Psoas muscle (tissue), 8 donors: ENCODE data around the gene CPNE7. TPM values are rescaled to one million over a fixed set of nuclear protein-coding genes. Genes with fewer than 3 reads are reported as not detected.

ENCODE experiments used
- ATAC-seq, 4 donors: fragments of 200-7000 bp; cut with Tn5 transposase; one replicate each; pipeline ENCODE4 v1.9.1; 2020; ENCODE audit warnings: moderate library complexity in 3 of 4, mild to moderate bottlenecking in 2 of 4
- DNase-seq, 2 donors: peaks; one replicate each; pipeline ENCODE4 v3.0.0-alpha.2; 2020
- H3K27ac ChIP-seq: fragments of 200-600 bp; one replicate; pipeline ENCODE4 v1.8.0; 2022
- H3K27me3 ChIP-seq, 3 donors: fragments of 200-600 bp in 1 of 3; one replicate each; pipeline versions ENCODE4 v1.6.1 to v1.8.0; 2013 to 2022; ENCODE audit warnings: low read length in 2 of 3, mild to moderate bottlenecking in 2 of 3, moderate library complexity in 1 of 3; ENCODE audit not compliant: insufficient read depth in 3 of 3
- H3K36me3 ChIP-seq, 2 donors: fragments of 200-600 bp in 1 of 2; one replicate each; pipeline versions ENCODE4 v1.6.1 to v1.8.0; 2013 to 2022; ENCODE audit warnings: low read depth in 1 of 2, mild to moderate bottlenecking in 1 of 2, moderate library complexity in 1 of 2; ENCODE audit not compliant: insufficient read depth in 1 of 2
- H3K4me1 ChIP-seq: fragments of 200-600 bp; one replicate; pipeline ENCODE4 v1.8.0; 2022
- H3K4me3 ChIP-seq: fragments of 200-600 bp; one replicate; pipeline ENCODE4 v1.8.0; 2022; ENCODE audit warnings: mild to moderate bottlenecking
- H3K9me3 ChIP-seq: fragments of 200-600 bp; one replicate; pipeline ENCODE4 v1.8.0; 2022
- WGBS, 3 donors: extraction: QIAGEN DNeasy Blood & Tissue Kit; methylation state at CpG; one replicate each; pipeline versions ENCODE4 v1.1.6 to v1.1.7; 2013; 5-methylcytosine and 5-hydroxymethylcytosine counted together
- intact Hi-C, 2 donors: fragments of 100-400 bp; cut with DNase I; formaldehyde crosslinking; loops; one replicate each; pipeline versions ENCODE4 v1.11.0 to v1.14.2; 2022
- polyA plus RNA-seq, 3 donors: library from polyadenylated mRNA; stranded (reverse); fragments of 200-250 nt; gene quantifications; one replicate each; pipeline ENCODE4 v1.2.3, GENCODE V29; 2013
- total RNA-seq, 4 donors: library from RNA; stranded (reverse); fragmentation: NEBNext Ultra II Directional in 2 of 4; extraction: Animal tissue kit (Norgen Biotek cat#: 25700) in 2 of 4; gene quantifications; one replicate each; pipeline versions ENCODE4 v1.2.1 to v1.2.4, GENCODE V29; 2021 to 2023
- TF ChIP-seq, protein P1 (sequence below): fragments of 200-600 bp; IDR thresholded peaks from one replicate; pipeline ENCODE4 v1.8.0; 2022; ENCODE audit warnings: antibody characterized with exemption
- donor health status: healthy with polysubstance abuse.
- donor health status: DM: no; HTN: no; CAD: no; lungs with moderate emphysema.
- donor health status: Bipolar disorder and iron deficiency.
- donor health status: healthy.
- donor health status: DM: yes; HTN: yes; CAD: no.
- donor health status: DM: no; HTN: no; CAD: no.
- donor health status: DM: no; HTN: no; CAD: no.
- donor health status: DM: yes; HTN: yes; CAD: no.

The CPNE7 gene
- total and polyA plus RNA-seq, 7 donors: 0.08 to 0.21 TPM; not detected in 5

DNA sequence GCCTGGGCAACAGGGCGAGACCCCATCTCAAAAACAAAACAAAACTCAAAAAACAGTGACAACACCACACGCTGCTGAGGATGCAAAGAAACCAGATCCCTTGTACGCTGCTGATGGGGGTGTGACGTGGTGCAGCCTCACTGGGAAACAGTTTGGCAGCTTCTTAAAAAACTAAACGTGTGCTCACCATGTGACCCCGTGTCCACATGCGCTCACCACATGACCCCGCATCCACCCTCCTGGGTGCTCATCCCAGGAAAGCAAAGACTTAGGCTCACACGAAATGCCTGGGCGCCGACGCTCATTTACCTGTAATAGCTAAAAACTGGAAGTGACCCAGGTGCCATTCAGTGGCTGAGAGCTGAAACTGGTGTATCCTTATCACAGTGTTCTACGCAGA is 35.0 kb upstream of the CPNE7 start:
- H3K9me3 ChIP-seq: no peaks in the 10 kb centered on the region
- intact Hi-C loops: no loop called here
- peaks cover 0 to 75% of the 10 kb centered on the region in 2 donors for H3K36me3 ChIP-seq
- DNase-seq (no peak), ATAC-seq (no peak)
- WGBS, 3 donors: 84 to 90% (median 86%) methylated on average over 13 of the region's 13 CpGs
- no peaks in the 10 kb centered on the region for H3K27me3 ChIP-seq
- H3K27ac ChIP-seq: no peak overlapping the region
- H3K4me3 ChIP-seq: no peak overlapping the region
- TF ChIP-seq, protein P1, sequence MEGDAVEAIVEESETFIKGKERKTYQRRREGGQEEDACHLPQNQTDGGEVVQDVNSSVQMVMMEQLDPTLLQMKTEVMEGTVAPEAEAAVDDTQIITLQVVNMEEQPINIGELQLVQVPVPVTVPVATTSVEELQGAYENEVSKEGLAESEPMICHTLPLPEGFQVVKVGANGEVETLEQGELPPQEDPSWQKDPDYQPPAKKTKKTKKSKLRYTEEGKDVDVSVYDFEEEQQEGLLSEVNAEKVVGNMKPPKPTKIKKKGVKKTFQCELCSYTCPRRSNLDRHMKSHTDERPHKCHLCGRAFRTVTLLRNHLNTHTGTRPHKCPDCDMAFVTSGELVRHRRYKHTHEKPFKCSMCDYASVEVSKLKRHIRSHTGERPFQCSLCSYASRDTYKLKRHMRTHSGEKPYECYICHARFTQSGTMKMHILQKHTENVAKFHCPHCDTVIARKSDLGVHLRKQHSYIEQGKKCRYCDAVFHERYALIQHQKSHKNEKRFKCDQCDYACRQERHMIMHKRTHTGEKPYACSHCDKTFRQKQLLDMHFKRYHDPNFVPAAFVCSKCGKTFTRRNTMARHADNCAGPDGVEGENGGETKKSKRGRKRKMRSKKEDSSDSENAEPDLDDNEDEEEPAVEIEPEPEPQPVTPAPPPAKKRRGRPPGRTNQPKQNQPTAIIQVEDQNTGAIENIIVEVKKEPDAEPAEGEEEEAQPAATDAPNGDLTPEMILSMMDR: no peak
- peaks cover under 1% of the 10 kb centered on the region for H3K4me1 ChIP-seq

DNA sequence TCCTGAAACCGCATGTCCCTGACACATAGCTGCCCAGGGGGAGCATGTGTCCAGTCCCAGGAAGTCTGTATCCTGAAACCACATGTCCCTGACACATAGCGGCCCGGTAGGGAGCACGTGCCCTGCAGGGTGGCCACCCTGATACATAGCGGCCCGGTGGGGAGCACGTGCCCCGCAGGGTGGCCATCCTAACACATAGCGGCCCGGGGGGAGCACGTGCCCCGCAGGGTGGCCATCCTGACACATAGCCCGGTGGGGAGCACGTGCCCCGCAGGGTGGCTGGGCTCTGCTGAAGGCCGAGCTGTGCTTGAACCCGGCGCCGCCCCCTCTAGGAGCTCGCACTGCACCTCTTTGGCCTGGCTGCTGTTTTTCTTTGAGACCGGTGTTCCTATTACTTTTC is 33.8 kb upstream of the CPNE7 start:
- H3K27ac ChIP-seq: no peak overlapping the region
- ATAC-seq (peak in 1 of 4 donors; percentile 16), DNase-seq (no peak)
- WGBS, 3 donors: 83 to 96% (median 93%) methylated on average over 17 to 21 of the region's 21 CpGs
- H3K9me3 ChIP-seq: no peaks in the 10 kb centered on the region
- H3K4me3 ChIP-seq: no peak overlapping the region
- H3K36me3 ChIP-seq: peaks cover 0 to 84% of the 10 kb centered on the region in 2 donors
- intact Hi-C loops: no loop called here
- H3K27me3 ChIP-seq: no peaks in the 10 kb centered on the region
- TF ChIP-seq, protein P1: no peak
- H3K4me1 ChIP-seq: no peaks in the 10 kb centered on the region

DNA sequence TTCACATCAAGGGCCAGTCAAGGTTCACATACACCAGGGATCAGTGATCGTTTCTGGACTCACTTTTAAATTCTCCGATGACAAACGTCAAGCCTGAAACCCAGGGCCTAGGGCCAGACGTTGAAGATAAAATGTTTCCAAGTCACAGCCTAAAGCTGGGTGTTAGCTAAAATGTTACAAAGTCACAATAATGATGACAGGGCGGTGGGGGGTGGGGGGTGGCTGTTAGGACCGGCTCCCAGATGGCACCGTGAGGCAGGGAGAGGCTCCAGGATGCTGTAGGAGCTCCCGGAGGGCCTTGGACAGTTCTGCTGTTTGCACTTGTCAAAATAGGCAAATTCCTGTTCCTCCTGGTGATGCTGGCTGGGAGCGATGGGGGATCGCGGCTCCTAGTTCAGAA is 31.4 kb upstream of the CPNE7 start:
- Histone ChIP-seq H3K4me3 (no peak overlapping the region), H3K27ac (no peak overlapping the region), H3K9me3 (no peaks in the 10 kb centered on the region), H3K27me3 (no peaks in the 10 kb centered on the region), H3K36me3 (peaks cover 2 to 84% of the 10 kb centered on the region in 2 donors), H3K4me1 (no peaks in the 10 kb centered on the region)
- ATAC-seq (no peak), DNase-seq (no peak)
- TF ChIP-seq, protein P1: no peak
- WGBS, 3 donors: 88 to 90% (median 89%) methylated on average over 11 of the region's 11 CpGs
- intact Hi-C loops: no loop called here

DNA sequence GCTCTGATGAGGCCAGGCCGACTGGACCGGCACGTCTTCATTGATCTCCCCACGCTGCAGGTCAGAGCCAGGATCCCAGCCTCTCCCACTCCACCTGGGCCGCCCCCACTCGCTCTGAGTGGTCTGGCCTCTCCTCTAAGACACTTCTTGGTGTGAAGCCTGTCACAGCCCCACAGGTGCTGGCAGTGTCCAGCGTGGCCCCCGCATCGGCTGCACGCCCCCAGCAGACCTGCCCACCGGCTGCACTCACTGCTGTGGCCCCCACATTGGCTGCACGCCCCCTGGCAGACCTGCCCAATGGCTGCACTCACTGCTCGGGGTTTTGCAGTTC is 30.9 kb upstream of the CPNE7 start:
- Histone ChIP-seq H3K4me3 (no peak overlapping the region), H3K36me3 (peaks cover 2 to 86% of the 10 kb centered on the region in 2 donors), H3K27ac (no peak overlapping the region), H3K9me3 (no peaks in the 10 kb centered on the region), H3K27me3 (no peaks in the 10 kb centered on the region), H3K4me1 (no peaks in the 10 kb centered on the region)
- intact Hi-C loops: no loop called here
- TF ChIP-seq, protein P1: no peak
- no peak for DNase-seq
- WGBS, 3 donors: 84 to 88% (median 85%) methylated on average over 13 of the region's 13 CpGs
- no peak for ATAC-seq

DNA sequence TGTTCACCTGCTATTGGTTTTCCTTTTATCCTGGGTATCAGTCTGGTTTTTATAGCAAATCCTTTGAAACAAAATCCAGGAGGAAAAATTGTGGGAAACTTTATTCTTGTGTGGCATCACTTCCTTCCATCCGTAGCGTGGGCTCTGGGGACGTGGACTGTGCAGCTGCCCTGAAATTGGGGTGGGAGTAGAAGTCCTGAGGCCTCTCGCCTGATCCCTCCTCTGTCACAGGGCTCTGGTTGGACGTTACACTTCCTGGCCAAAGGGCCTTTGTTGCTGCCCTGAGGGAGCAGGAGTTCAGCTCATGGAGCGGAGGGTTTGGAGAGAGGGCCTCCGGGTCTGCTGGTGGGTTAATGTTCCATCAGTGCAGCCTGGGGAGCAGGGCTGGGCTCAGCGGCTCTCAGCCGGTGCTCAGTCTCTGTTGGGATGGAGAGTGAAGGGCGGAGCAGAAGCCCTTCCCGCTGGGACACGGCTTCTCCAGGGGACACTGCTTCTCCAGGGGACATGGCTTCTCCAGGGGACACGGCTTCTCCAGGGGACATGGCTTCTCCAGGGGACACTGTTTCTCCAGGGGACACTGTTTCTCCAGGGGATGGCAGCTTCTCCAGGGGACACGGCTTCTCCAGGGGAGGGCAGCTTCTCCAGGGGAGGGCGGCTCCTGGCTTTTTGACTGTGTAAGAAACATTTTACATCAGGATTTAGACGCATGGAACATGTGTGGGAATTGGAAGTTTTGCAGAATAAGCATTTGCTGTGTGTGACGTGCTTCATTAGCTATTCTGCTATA is 30.3 kb upstream of the CPNE7 start:
- H3K27me3 ChIP-seq: no peaks in the 10 kb centered on the region
- no peak overlapping the region for H3K27ac ChIP-seq
- no peaks in the 10 kb centered on the region for H3K4me1 ChIP-seq
- ATAC-seq (no peak), DNase-seq (no peak)
- H3K4me3 ChIP-seq: no peak overlapping the region
- H3K9me3 ChIP-seq: no peaks in the 10 kb centered on the region
- intact Hi-C loops: no loop called here
- TF ChIP-seq, protein P1: no peak
- peaks cover 2 to 87% of the 10 kb centered on the region in 2 donors for H3K36me3 ChIP-seq
- 89 to 92% (median 91%) methylated on average over 17 of the region's 17 CpGs for WGBS, 3 donors
